GM12878 (cell line): ENCODE data around the gene ADM2. TPM values are rescaled to one million over a fixed set of nuclear protein-coding genes. Genes with fewer than 3 reads are reported as not detected.

Experiments used
- ATAC-seq: fragments of 200-7000 bp; cut with Tn5 transposase; 3 replicates; pipeline ENCODE4 v1.9.1; 2020; ENCODE audit warnings: mild to moderate bottlenecking, moderate library complexity
- BruUV-seq: library from RNA; stranded (reverse); fragments of 400-500 nt; replicated peaks from 2 replicates; lab custom pipeline; 2021; lab: Mats Ljungman, UMichigan
- CTCF ChIA-PET: fragments of 300-600 bp; sonication (Branson Sonifier 250); formaldehyde crosslinking; extraction: SDS; loops from one replicate; lab custom pipeline; 2021; ENCODE audit warnings: inconsistent platforms; lab: Yijun Ruan, JAX
- POLR2A ChIA-PET: fragments of 350-600 bp; formaldehyde crosslinking; extraction: SDS; loops from one replicate; lab custom pipeline; 2021; ENCODE audit warnings: inconsistent platforms; lab: Charles Lee
- RAD21 ChIA-PET: fragments of 300-600 bp; sonication (Branson Sonifier 250); formaldehyde crosslinking; loops from one replicate; lab custom pipeline; 2023; ENCODE audit warnings: antibody characterized with exemption; ENCODE audit not compliant: unreplicated experiment; lab: Charles Lee
- SMC1A ChIA-PET: fragments of 300-600 bp; sonication (Branson Sonifier 250); formaldehyde crosslinking; loops from one replicate; lab custom pipeline; 2023; ENCODE audit not compliant: unreplicated experiment, uncharacterized antibody; lab: Charles Lee
- DNase-seq: peaks from one replicate; pipeline ENCODE4 v3.0.0-alpha.2; 2011; ENCODE audit warnings: low read depth, low spot score
- FAIRE-seq: peaks from 3 replicates; lab custom pipeline; 2011; peaks lifted over from hg19 to GRCh38; lab: Jason Lieb, UNC
- H2AFZ ChIP-seq: 2 replicates; pipeline ENCODE4 v1.6.0; 2011; ENCODE audit warnings: low read depth, low read length, control low read depth; ENCODE audit not compliant: control insufficient read depth
- H3K27ac ChIP-seq: 2 replicates; pipeline ENCODE4 v1.5.1; 2011; ENCODE audit warnings: control low read depth; ENCODE audit not compliant: control insufficient read depth, insufficient read depth
- H3K27me3 ChIP-seq, 2 experiments: replicated peaks in 1 of 2; 2 replicates each; pipeline versions ENCODE4 v1.6.0 to v1.6.1; 2011; ENCODE audit warnings: low read length in 1 of 2; ENCODE audit not compliant: control insufficient read depth in 2 of 2, insufficient read depth in 2 of 2
- H3K36me3 ChIP-seq, 2 experiments: 2 replicates each; pipeline ENCODE4 v1.5.1; 2011; ENCODE audit warnings: low read length in 1 of 2; ENCODE audit not compliant: control insufficient read depth in 2 of 2, insufficient read depth in 2 of 2
- H3K4me1 ChIP-seq: 2 replicates; pipeline ENCODE4 v1.6.1; 2011; ENCODE audit warnings: mild to moderate bottlenecking, low read length, moderate library complexity, mixed read lengths; ENCODE audit not compliant: control insufficient read depth, insufficient read depth
- H3K4me2 ChIP-seq: 2 replicates; pipeline ENCODE4 v1.6.0; 2011; ENCODE audit warnings: control low read depth; ENCODE audit not compliant: control insufficient read depth, insufficient read depth
- H3K4me3 ChIP-seq: fragments of 200-600 bp; sonication (generic); 2 replicates; pipeline ENCODE4 v1.5.1; 2016
- H3K79me2 ChIP-seq: 2 replicates; pipeline ENCODE4 v1.6.0; 2011; ENCODE audit warnings: low read length; ENCODE audit not compliant: control insufficient read depth, insufficient read depth
- H3K9ac ChIP-seq: 2 replicates; pipeline ENCODE4 v1.8.0; 2011; ENCODE audit warnings: low read length, control low read depth, mixed read lengths; ENCODE audit not compliant: control insufficient read depth, insufficient read depth
- H3K9me3 ChIP-seq: replicated peaks from 3 replicates; pipeline ENCODE4 v1.5.1; 2011; ENCODE audit warnings: mild to moderate bottlenecking, low read length; ENCODE audit not compliant: control insufficient read depth, insufficient read depth
- H4K20me1 ChIP-seq: 2 replicates; pipeline ENCODE4 v1.6.0; 2011; ENCODE audit not compliant: control insufficient read depth, insufficient read depth
- ATF7 ChIP-seq: fragments of 450-650 bp; IDR thresholded peaks from 2 replicates; pipeline ENCODE4 v1.6.1; 2016; ENCODE audit warnings: low read depth, mild to moderate bottlenecking
- BCL11A ChIP-seq: IDR thresholded peaks from 2 replicates; pipeline ENCODE4 v1.6.1; 2011; ENCODE audit warnings: low read depth, low read length
- BHLHE40 ChIP-seq, 2 experiments: fragments of 450-650 bp in 1 of 2; IDR thresholded peaks; 2 replicates each; pipeline ENCODE4 v1.6.1; 2011 to 2017; ENCODE audit warnings: low read depth in 2 of 2, borderline replicate concordance in 1 of 2, improper control_type of control experiment in 1 of 2, low read length in 1 of 2, mild to moderate bottlenecking in 1 of 2
- CBX5 ChIP-seq: sonication (generic); IDR thresholded peaks from 2 replicates; pipeline ENCODE4 v1.6.1; 2016; ENCODE audit warnings: low read depth, moderate library complexity, mild to moderate bottlenecking, inconsistent platforms
- CHD2 ChIP-seq: IDR thresholded peaks from 2 replicates; pipeline ENCODE4 v1.6.1; 2011; ENCODE audit warnings: low read depth, low read length, improper control_type of control experiment, borderline replicate concordance
- CREB1 ChIP-seq: IDR thresholded peaks from 2 replicates; pipeline ENCODE4 v1.6.1; 2012; ENCODE audit warnings: low read depth, mild to moderate bottlenecking, inconsistent platforms
- EED ChIP-seq: sonication (generic); IDR thresholded peaks from 2 replicates; pipeline ENCODE4 v1.6.1; 2016; ENCODE audit warnings: antibody characterized with exemption, low read depth
- ETV6 ChIP-seq, 2 experiments: fragments of 450-650 bp in 1 of 2; IDR thresholded peaks in 1 of 2; conservative IDR thresholded peaks in 1 of 2; 2 replicates each; pipeline ENCODE4 v1.6.1; 2014; ENCODE audit warnings: antibody characterized with exemption in 1 of 2, borderline replicate concordance in 1 of 2, low read depth in 1 of 2, mild to moderate bottlenecking in 1 of 2, moderate library complexity in 1 of 2
- GABPA ChIP-seq: IDR thresholded peaks from 2 replicates; pipeline ENCODE4 v1.6.1; 2014; ENCODE audit warnings: antibody characterized with exemption, low read depth, mild to moderate bottlenecking, inconsistent platforms
- IKZF1 ChIP-seq: fragments of 450-650 bp; conservative IDR thresholded peaks from 2 replicates; pipeline ENCODE4 v1.6.1; 2017; ENCODE audit warnings: antibody characterized with exemption, mild to moderate bottlenecking
- IRF3 ChIP-seq: fragments of 450-650 bp; IDR thresholded peaks from 2 replicates; pipeline ENCODE4 v1.6.1; 2014; ENCODE audit warnings: mild to moderate bottlenecking
- JUNB ChIP-seq: IDR thresholded peaks from 2 replicates; pipeline ENCODE4 v1.6.1; 2016; ENCODE audit warnings: antibody characterized with exemption, mild to moderate bottlenecking
- KDM1A ChIP-seq: fragments of 200-600 bp; sonication (generic); IDR thresholded peaks from 2 replicates; pipeline ENCODE4 v1.6.1; 2016; ENCODE audit warnings: borderline replicate concordance
- PKNOX1 ChIP-seq: fragments of 450-650 bp; IDR thresholded peaks from 2 replicates; pipeline ENCODE4 v1.6.1; 2016; ENCODE audit warnings: mild to moderate bottlenecking
- PML ChIP-seq: IDR thresholded peaks from 2 replicates; pipeline ENCODE4 v1.6.1; 2012; ENCODE audit warnings: low read length, inconsistent platforms
- POLR2AphosphoS5 ChIP-seq: IDR thresholded peaks from 2 replicates; pipeline ENCODE4 v1.6.1; 2011; ENCODE audit warnings: mild to moderate bottlenecking, low read length, inconsistent platforms
- RUNX3 ChIP-seq: IDR thresholded peaks from 2 replicates; pipeline ENCODE4 v1.6.1; 2012; ENCODE audit warnings: low read length, inconsistent platforms
- SMC3 ChIP-seq: IDR thresholded peaks from 2 replicates; pipeline ENCODE4 v1.6.1; 2011; ENCODE audit warnings: low read length, improper control_type of control experiment, borderline replicate concordance
- SP1 ChIP-seq: IDR thresholded peaks from one replicate; pipeline ENCODE4 v1.6.1; 2011; ENCODE audit warnings: low read depth, low read length
- SUPT20H ChIP-seq: IDR thresholded peaks from 2 replicates; pipeline ENCODE4 v1.6.1; 2011; ENCODE audit warnings: low read depth, mild to moderate bottlenecking, low read length, moderate library complexity, borderline replicate concordance; ENCODE audit not compliant: control insufficient read depth
- TCF7 ChIP-seq: IDR thresholded peaks from 2 replicates; pipeline ENCODE4 v1.6.1; 2014; ENCODE audit warnings: antibody characterized with exemption, borderline replicate concordance
- YBX1 ChIP-seq: fragments of 450-650 bp; IDR thresholded peaks from 2 replicates; pipeline ENCODE4 v1.6.1; 2016; ENCODE audit warnings: antibody characterized with exemption
- ZBED1 ChIP-seq: IDR thresholded peaks from 2 replicates; pipeline ENCODE4 v1.6.1; 2016; ENCODE audit warnings: borderline replicate concordance
- WGBS: methylation state at CpG from one replicate; pipeline ENCODE4 v1.1.6; 2016; ENCODE audit warnings: low lambda C conversion rate; ENCODE audit not compliant: insufficient replicate concordance, insufficient coverage; ENCODE audit errors: missing lambda C conversion rate; 5-methylcytosine and 5-hydroxymethylcytosine counted together
- in situ Hi-C: fragments of 300-500 bp; cut with MboI; formaldehyde crosslinking; loops from 9 replicates; pipeline ENCODE4 v1.14.3; 2018; ENCODE audit warnings: mixed read lengths
- intact Hi-C: fragments of 100-400 bp; cut with micrococcal nuclease; formaldehyde crosslinking; loops from one replicate; pipeline ENCODE4 v1.14.2; 2022; ENCODE audit not compliant: unreplicated experiment
- polyA plus RNA-seq, 11 experiments: library from polyadenylated mRNA; depleted of rRNA in 4 of 11; unstranded in 6 of 11; stranded (reverse) in 5 of 11; fragments of >200 nt; fragmentation: Nextera tagmentation in 4 of 11; fragmentation: Illumina TruSeq in 1 of 11; extraction: Ambion mirVana in 4 of 11; extraction: Trizol in 1 of 11; gene quantifications; 1 replicate in 1 of 11; 2 replicates in 10 of 11; pipeline versions ENCODE4 v1.2.1 to v1.2.3, GENCODE V29; 2011 to 2016; ENCODE audit warnings: inconsistent platforms in 2 of 11, missing spikeins in 2 of 11, low read depth in 1 of 11
- total RNA-seq, 4 experiments: library from RNA; depleted of rRNA in 3 of 4; stranded (reverse); fragments of >200 nt in 3 of 4; fragmentation: Illumina TruSeq in 1 of 4; extraction: Trizol in 1 of 4; gene quantifications; 2 replicates each; pipeline versions ENCODE4 v1.2.1 to v1.2.3, GENCODE V29; 2013 to 2021

Gene ADM2
- total and polyA plus RNA-seq, 10 of the 15 experiments (the other 5 are each of a cell fraction or from before 2014, with no cell fraction given): 0.02 to 0.33 (median 0.12) TPM; not detected in 2

GRCh38 chr22:50525104-50525857, 43.9 kb downstream of the ADM2 start, which contains the start of gene SCO2:
SCO2 (minus strand) TSS chr22:50525598; CDS start chr22:50524411, 1,187 bp downstream.
- H2AFZ ChIP-seq: peak within 1 kb of the TSS; percentile 55
- under 1% methylated on average over 84 of the region's 84 CpGs for WGBS
- DNase-seq (peak; percentile 89), ATAC-seq (peak; percentile 54), FAIRE-seq (peak; percentile 94)
- ChIA-PET POLR2A (interaction anchor here (0.5 to 6.5 kb wide), 19 partner anchors 10 to 211 kb away, joined by 3 to 232 read pairs (median 5); partner anchors contain the start of genes KLHDC7B, LMF2, NCAPH2 and SYCE3), SMC1A (interaction anchor here (0.7 to 5.8 kb wide), 17 partner anchors 10 to 274 kb away, joined by 3 to 58 read pairs (median 6); partner anchors contain the start of genes CHKB, HDAC10, LMF2 and NCAPH2), CTCF (interaction anchor here (0.6 to 3.5 kb wide), 30 partner anchors 8 to 249 kb away, joined by 3 to 38 read pairs (median 4); partner anchors contain the start of genes ARSA, KLHDC7B, LMF2 and NCAPH2), RAD21 (interaction anchor here (0.6 to 6.3 kb wide), 24 partner anchors 8 to 284 kb away, joined by 3 to 106 read pairs (median 4); partner anchors contain the start of genes CHKB, LMF2, NCAPH2 and SYCE3)
- intact Hi-C loops: loop anchor here (5.0 kb wide), 2 partner anchors 37 to 57 kb away; partner anchors contain the start of genes CHKB and SYCE3
- H3K27ac ChIP-seq: peak within 1 kb of the TSS; percentile 94
- peaks cover 51% of the 10 kb centered on the region for H3K79me2 ChIP-seq
- no TSS peak for BruUV-seq
- peaks cover 16% of the 10 kb centered on the region for H3K4me1 ChIP-seq
- peak within 1 kb of the TSS; percentile 94 for H3K9ac ChIP-seq
- H4K20me1 ChIP-seq: no peaks in the 10 kb centered on the region
- H3K36me3 ChIP-seq: peaks cover 5 to 31% of the 10 kb centered on the region in 2 experiments; a peak in 3 of 4 replicates
- peak within 1 kb of the TSS; percentile 99 for H3K4me2 ChIP-seq
- in situ Hi-C loops: loop anchor here (5.0 kb wide), 1 partner anchor 97 kb away; no protein-coding TSS in a partner anchor
- no peaks in the 10 kb centered on the region for H3K27me3 ChIP-seq
- peak within 1 kb of the TSS; percentile 74 for H3K4me3 ChIP-seq
- H3K9me3 ChIP-seq: no peaks in the 10 kb centered on the region
- no peak for TF ChIP-seq RUNX3
- TF ChIP-seq PML: no peak
- TF ChIP-seq PKNOX1: peak; percentile 49; the same call in 1 of the 2 replicates
- peak; percentile 69 for TF ChIP-seq SP1
- TF ChIP-seq IRF3: no peak
- TF ChIP-seq IKZF1: peak; percentile 100
- TF ChIP-seq POLR2AphosphoS5: peak; percentile 10
- TF ChIP-seq CBX5: no peak
- no peak for TF ChIP-seq SUPT20H
- TF ChIP-seq ZBED1: peak; percentile 30; the same call in 1 of the 2 replicates
- peak; percentile 84 to 95 for TF ChIP-seq BHLHE40 (IDR thresholded peaks at IDR 0.05; ENCODE audit: borderline replicate concordance in 1 of 2, low read depth in 2 of 2, low read length in 1 of 2)
- TF ChIP-seq CREB1: no peak
- TF ChIP-seq KDM1A: no peak
- no peak; the same call in 1 of the 2 replicates for TF ChIP-seq BCL11A
- TF ChIP-seq TCF7: no peak
- no peak for TF ChIP-seq YBX1
- TF ChIP-seq ATF7: no peak
- TF ChIP-seq GABPA: no peak
- no peak for TF ChIP-seq SMC3
- 0 out of 2 replicates have a peak, but pooled peaks have one; percentile 20 for TF ChIP-seq EED
- TF ChIP-seq JUNB: no peak
- peak; percentile 82 for TF ChIP-seq CHD2
- TF ChIP-seq ETV6 (conservative IDR thresholded peaks at IDR 0.05 in 1 of 2, IDR thresholded peaks at IDR 0.05 in 1 of 2; ENCODE audit: borderline replicate concordance in 1 of 2, low read depth in 1 of 2): no peak
